HG02623 (cell line): Measurements from ENCODE around the gene C7.
"Not testable (repeated sequence)": the region's sequence is repeated elsewhere in the genome, so short reads cannot be mapped to it uniquely, and the experiment has no call there.

Experiments used
- ATAC-seq: cut with Tn5 transposase; IDR thresholded peaks from one replicate; pipeline ENCODE4 v1.9.1; 2021; ENCODE audit warnings: moderate library complexity; ENCODE audit not compliant: unreplicated experiment

Gene C7

GRCh38 chr5:40909264-40909663, at the start of gene C7:
TSS of gene C7 (plus strand) at chr5:40909497. CDS start at chr5:40909611, 114 bp downstream.
- ATAC-seq: no peak

GRCh38 chr5:40860711-40861110, 48.6 kb upstream of the C7 start:
- no peak for ATAC-seq

GRCh38 chr5:40865004-40865403, 44.3 kb upstream of the C7 start:
- ATAC-seq: not testable (repeated sequence)

GRCh38 chr5:40866844-40867243, 42.5 kb upstream of the C7 start:
- no peak for ATAC-seq

GRCh38 chr5:40869384-40869783, 39.9 kb upstream of the C7 start:
- ATAC-seq: no peak

GRCh38 chr5:40871177-40871576, 38.1 kb upstream of the C7 start:
- ATAC-seq: no peak

- not testable (repeated sequence) for ATAC-seq
Measured at GRCh38 chr5:40872253-40872652, 37.0 kb upstream of the C7 start.

- no peak for ATAC-seq
Measured at GRCh38 chr5:40873286-40873880, 35.9 kb upstream of the C7 start.

- ATAC-seq: no peak
Measured at GRCh38 chr5:40875958-40876357, 33.3 kb upstream of the C7 start.

- ATAC-seq: no peak
Measured at GRCh38 chr5:40877371-40877988, 31.8 kb upstream of the C7 start.

- ATAC-seq: no peak
Measured at GRCh38 chr5:40879163-40879942, 29.9 kb upstream of the C7 start.

- no peak for ATAC-seq
Measured at GRCh38 chr5:40882291-40882690, 27.0 kb upstream of the C7 start.

GRCh38 chr5:40883051-40883450, 26.2 kb upstream of the C7 start:
- ATAC-seq: not testable (repeated sequence)

- ATAC-seq: not testable (repeated sequence)
Measured at GRCh38 chr5:40895440-40896425, 13.6 kb upstream of the C7 start.

- peak; percentile 94 for ATAC-seq
Measured at GRCh38 chr5:40904205-40904993, 4.9 kb upstream of the C7 start.

GRCh38 chr5:40904994-40905306, 4.3 kb upstream of the C7 start:
- no peak for ATAC-seq

- ATAC-seq: no peak
Measured at GRCh38 chr5:40906351-40906751, 2.9 kb upstream of the C7 start.

- ATAC-seq: no peak
Measured at GRCh38 chr5:40909723-40910122, 426 bp downstream of the C7 start.

- ATAC-seq: no peak
Measured at GRCh38 chr5:40911266-40911665, 2.0 kb downstream of the C7 start.

- ATAC-seq: no peak
Measured at GRCh38 chr5:40914835-40915234, 5.5 kb downstream of the C7 start.
